K562 (cell line): Measurements from ENCODE around the gene RBKS. TPM values are rescaled to one million over a fixed set of nuclear protein-coding genes. Genes with fewer than 3 reads are reported as not detected.

Experiments
- ELF2 ChIP-seq: fragments of 250-450 bp; sonication (Bioruptor Pico); IDR thresholded peaks from 2 replicates; pipeline ENCODE4 v1.5.0; 2021; ENCODE audit warnings: mild to moderate bottlenecking
- EP300 ChIP-seq: IDR thresholded peaks from 2 replicates; pipeline ENCODE4 v1.6.1; 2012; ENCODE audit warnings: low read length, improper control_type of control experiment
- EP400 ChIP-seq: fragments of 450-650 bp; IDR thresholded peaks from 2 replicates; pipeline ENCODE4 v1.6.1; 2017; ENCODE audit warnings: antibody characterized with exemption, mild to moderate bottlenecking, moderate library complexity
- JUN ChIP-seq, 2 experiments: sonication (generic) in 1 of 2; formaldehyde crosslinking in 1 of 2; IDR thresholded peaks; 2 replicates each; pipeline versions ENCODE4 v1.6.1 to v1.8.0; 2012 to 2022; ENCODE audit warnings: borderline replicate concordance in 2 of 2, mild to moderate bottlenecking in 2 of 2, improper control_type of control experiment in 1 of 2, low read depth in 1 of 2, low read length in 1 of 2, missing genetic modification reagents in 1 of 2
- MYC ChIP-seq, 2 experiments: fragments of 250-450 bp in 1 of 2; sonication (Bioruptor Pico) in 1 of 2; IDR thresholded peaks; 2 replicates each; pipeline versions ENCODE4 v1.5.1 to v1.6.1; 2012 to 2021; ENCODE audit warnings: low read depth in 2 of 2, borderline replicate concordance in 1 of 2, improper control_type of control experiment in 1 of 2, low read length in 1 of 2, mild to moderate bottlenecking in 1 of 2, moderate library complexity in 1 of 2
- NR2C2 ChIP-seq, 2 experiments: fragments of 200-800 bp in 1 of 2; sonication (Bioruptor generic) in 1 of 2; sonication (generic) in 1 of 2; formaldehyde crosslinking in 1 of 2; IDR thresholded peaks; 2 replicates each; pipeline versions ENCODE4 v1.6.1 to v1.8.0; 2016 to 2022; ENCODE audit warnings: mild to moderate bottlenecking in 1 of 2, missing compliant biosample characterization in 1 of 2, missing genetic modification characterization in 1 of 2, missing genetic modification reagents in 1 of 2
- RAD51 ChIP-seq: fragments of 450-650 bp; IDR thresholded peaks from 2 replicates; pipeline ENCODE4 v1.7.1; 2016; ENCODE audit warnings: low read depth, mild to moderate bottlenecking, borderline replicate concordance
- XRCC4 ChIP-seq: IDR thresholded peaks from one replicate; pipeline ENCODE4 v1.6.1; 2011; ENCODE audit not compliant: insufficient read depth, insufficient read length; ENCODE audit errors: extremely low read depth
- ZNF316 ChIP-seq: fragments of 450-650 bp; IDR thresholded peaks from 2 replicates; pipeline ENCODE4 v1.6.1; 2016
- ZNF324 ChIP-seq: fragments of 250-450 bp; sonication (Bioruptor Pico); IDR thresholded peaks from 2 replicates; pipeline ENCODE4 v1.4.0; 2020; ENCODE audit warnings: mild to moderate bottlenecking
- ZNF561 ChIP-seq: fragments of 450-650 bp; formaldehyde crosslinking; conservative IDR thresholded peaks from 2 replicates; pipeline ENCODE4 v1.4.0; 2020; ENCODE audit warnings: mild to moderate bottlenecking, moderate library complexity
- polyA plus RNA-seq, 8 experiments: library from polyadenylated mRNA; depleted of rRNA in 4 of 8; stranded (reverse) in 5 of 8; unstranded in 3 of 8; fragments of >200 nt; fragmentation: Nextera tagmentation in 2 of 8; fragmentation: Illumina TruSeq in 1 of 8; extraction: Ambion mirVana in 2 of 8; extraction: Trizol in 1 of 8; gene quantifications; 2 replicates each; pipeline versions ENCODE4 v1.2.1 to v1.2.3, GENCODE V29; 2011 to 2014; ENCODE audit warnings: inconsistent platforms in 1 of 8, missing spikeins in 1 of 8
- total RNA-seq, 7 experiments: library from RNA; depleted of rRNA in 6 of 7; stranded (reverse); fragments of >200 nt in 6 of 7; fragmentation: Illumina TruSeq in 2 of 7; extraction: Trizol in 2 of 7; gene quantifications; 2 replicates each; pipeline versions ENCODE4 v1.2.1 to v1.2.3, GENCODE V29; 2011 to 2021; ENCODE audit warnings: low replicate concordance in 1 of 7
- TF ChIP-seq, protein P1 (sequence below): fragments of 450-650 bp; IDR thresholded peaks from 2 replicates; pipeline ENCODE4 v1.6.1; 2017; ENCODE audit warnings: antibody characterized with exemption
- TF ChIP-seq, protein P2 (sequence below), 3 experiments: IDR thresholded peaks in 2 of 3; conservative IDR thresholded peaks in 1 of 3; 2 replicates each; pipeline ENCODE4 v1.5.1; 2011 to 2012; ENCODE audit warnings: low read length in 3 of 3, mild to moderate bottlenecking in 3 of 3, control low read depth in 2 of 3, improper control_type of control experiment in 1 of 3, inconsistent platforms in 1 of 3, low read depth in 1 of 3, mixed read lengths in 1 of 3, moderate library complexity in 1 of 3; ENCODE audit not compliant: insufficient read depth in 2 of 3
- TF ChIP-seq, protein P3 (sequence below): fragments of 200-800 bp; sonication (Bioruptor generic); IDR thresholded peaks from 2 replicates; pipeline ENCODE4 v1.6.1; 2017; ENCODE audit warnings: missing genetic modification characterization, missing compliant biosample characterization
- TF ChIP-seq, protein P4 (sequence below), 2 experiments: IDR thresholded peaks; 2 replicates each; pipeline ENCODE4 v1.6.1; 2012; ENCODE audit warnings: improper control_type of control experiment in 2 of 2, low read depth in 2 of 2, low read length in 2 of 2, borderline replicate concordance in 1 of 2
- TF ChIP-seq, protein P5 (sequence below): sonication (generic); formaldehyde crosslinking; IDR thresholded peaks from 2 replicates; pipeline ENCODE4 v1.8.0; 2023; ENCODE audit warnings: mild to moderate bottlenecking, missing genetic modification reagents

The RBKS gene
- total and polyA plus RNA-seq, 9 of the 15 experiments (the other 6 are each of a cell fraction or from before 2014, with no cell fraction given): 0.06 to 0.39 (median 0.19) TPM

DNA sequence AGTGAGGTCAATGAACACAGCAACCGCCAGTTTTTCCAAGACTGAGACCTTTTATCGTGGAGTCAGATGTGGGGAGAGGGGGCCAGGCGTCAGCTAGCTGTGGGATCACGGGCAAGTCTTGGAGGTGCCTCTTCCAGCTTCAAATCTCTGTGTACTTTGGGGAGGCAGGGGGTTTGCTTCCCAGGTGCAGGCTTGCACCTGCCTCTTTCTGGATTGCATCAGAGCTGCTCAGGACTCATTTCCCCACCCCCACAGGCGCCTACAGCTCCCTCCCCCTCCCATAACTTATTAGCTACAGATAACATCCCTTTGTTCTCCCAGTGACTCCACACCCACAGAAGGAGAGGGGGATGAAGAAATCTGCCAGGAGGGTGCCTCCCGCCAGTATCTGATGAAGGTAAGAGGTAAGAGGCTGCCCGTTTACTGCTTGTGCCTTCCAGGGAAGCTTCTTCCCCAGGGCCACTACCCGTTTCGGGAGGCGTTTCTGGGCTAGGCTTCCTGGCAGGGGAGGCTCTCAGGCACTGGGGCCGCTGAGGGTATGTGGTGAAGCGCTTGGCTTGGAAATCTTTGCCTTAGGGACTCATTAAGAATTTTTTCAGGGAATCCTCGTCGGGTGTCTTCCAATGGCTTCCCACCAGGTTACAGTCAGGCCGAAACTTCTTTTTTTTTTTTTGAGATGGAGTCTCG lies 137.5 kb downstream of the RBKS start (continued):
- TF ChIP-seq EP300 (peak; percentile 48), ELF2 (CRISPR knock-in tag) (no peak), XRCC4 (no peak), ZNF561 (CRISPR knock-in tag) (no peak), RAD51 (no peak), ZNF324 (CRISPR knock-in tag) (no peak), JUN (IDR thresholded peaks at IDR 0.05; ENCODE audit: borderline replicate concordance, low read depth, low read length) (no peak), JUN (CRISPR knock-in tag; IDR thresholded peaks at IDR 0.05; ENCODE audit: borderline replicate concordance) (no peak), EP400 (peak; percentile 57), NR2C2 (CRISPR knock-in tag; IDR thresholded peaks at IDR 0.05) (no peak), NR2C2 (tag; IDR thresholded peaks at IDR 0.05) (peak; percentile 39; the same call in 1 of the 2 replicates), ZNF316 (no peak), MYC (IDR thresholded peaks at IDR 0.05; ENCODE audit: low read depth, low read length) (peak; percentile 16; the same call in 1 of the 2 replicates), MYC (CRISPR knock-in tag; IDR thresholded peaks at IDR 0.05; ENCODE audit: borderline replicate concordance, low read depth) (no peak)
- TF ChIP-seq, protein P1, sequence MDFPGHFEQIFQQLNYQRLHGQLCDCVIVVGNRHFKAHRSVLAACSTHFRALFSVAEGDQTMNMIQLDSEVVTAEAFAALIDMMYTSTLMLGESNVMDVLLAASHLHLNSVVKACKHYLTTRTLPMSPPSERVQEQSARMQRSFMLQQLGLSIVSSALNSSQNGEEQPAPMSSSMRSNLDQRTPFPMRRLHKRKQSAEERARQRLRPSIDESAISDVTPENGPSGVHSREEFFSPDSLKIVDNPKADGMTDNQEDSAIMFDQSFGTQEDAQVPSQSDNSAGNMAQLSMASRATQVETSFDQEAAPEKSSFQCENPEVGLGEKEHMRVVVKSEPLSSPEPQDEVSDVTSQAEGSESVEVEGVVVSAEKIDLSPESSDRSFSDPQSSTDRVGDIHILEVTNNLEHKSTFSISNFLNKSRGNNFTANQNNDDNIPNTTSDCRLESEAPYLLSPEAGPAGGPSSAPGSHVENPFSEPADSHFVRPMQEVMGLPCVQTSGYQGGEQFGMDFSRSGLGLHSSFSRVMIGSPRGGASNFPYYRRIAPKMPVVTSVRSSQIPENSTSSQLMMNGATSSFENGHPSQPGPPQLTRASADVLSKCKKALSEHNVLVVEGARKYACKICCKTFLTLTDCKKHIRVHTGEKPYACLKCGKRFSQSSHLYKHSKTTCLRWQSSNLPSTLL: no peak
- TF ChIP-seq, protein P2, sequence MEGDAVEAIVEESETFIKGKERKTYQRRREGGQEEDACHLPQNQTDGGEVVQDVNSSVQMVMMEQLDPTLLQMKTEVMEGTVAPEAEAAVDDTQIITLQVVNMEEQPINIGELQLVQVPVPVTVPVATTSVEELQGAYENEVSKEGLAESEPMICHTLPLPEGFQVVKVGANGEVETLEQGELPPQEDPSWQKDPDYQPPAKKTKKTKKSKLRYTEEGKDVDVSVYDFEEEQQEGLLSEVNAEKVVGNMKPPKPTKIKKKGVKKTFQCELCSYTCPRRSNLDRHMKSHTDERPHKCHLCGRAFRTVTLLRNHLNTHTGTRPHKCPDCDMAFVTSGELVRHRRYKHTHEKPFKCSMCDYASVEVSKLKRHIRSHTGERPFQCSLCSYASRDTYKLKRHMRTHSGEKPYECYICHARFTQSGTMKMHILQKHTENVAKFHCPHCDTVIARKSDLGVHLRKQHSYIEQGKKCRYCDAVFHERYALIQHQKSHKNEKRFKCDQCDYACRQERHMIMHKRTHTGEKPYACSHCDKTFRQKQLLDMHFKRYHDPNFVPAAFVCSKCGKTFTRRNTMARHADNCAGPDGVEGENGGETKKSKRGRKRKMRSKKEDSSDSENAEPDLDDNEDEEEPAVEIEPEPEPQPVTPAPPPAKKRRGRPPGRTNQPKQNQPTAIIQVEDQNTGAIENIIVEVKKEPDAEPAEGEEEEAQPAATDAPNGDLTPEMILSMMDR (IDR thresholded peaks at IDR 0.05 in 2 of 3, conservative IDR thresholded peaks at IDR 0.05 in 1 of 3; ENCODE audit: insufficient read depth in 2 of 3, low read depth in 1 of 3, low read length in 3 of 3): no peak
- TF ChIP-seq, protein P3, sequence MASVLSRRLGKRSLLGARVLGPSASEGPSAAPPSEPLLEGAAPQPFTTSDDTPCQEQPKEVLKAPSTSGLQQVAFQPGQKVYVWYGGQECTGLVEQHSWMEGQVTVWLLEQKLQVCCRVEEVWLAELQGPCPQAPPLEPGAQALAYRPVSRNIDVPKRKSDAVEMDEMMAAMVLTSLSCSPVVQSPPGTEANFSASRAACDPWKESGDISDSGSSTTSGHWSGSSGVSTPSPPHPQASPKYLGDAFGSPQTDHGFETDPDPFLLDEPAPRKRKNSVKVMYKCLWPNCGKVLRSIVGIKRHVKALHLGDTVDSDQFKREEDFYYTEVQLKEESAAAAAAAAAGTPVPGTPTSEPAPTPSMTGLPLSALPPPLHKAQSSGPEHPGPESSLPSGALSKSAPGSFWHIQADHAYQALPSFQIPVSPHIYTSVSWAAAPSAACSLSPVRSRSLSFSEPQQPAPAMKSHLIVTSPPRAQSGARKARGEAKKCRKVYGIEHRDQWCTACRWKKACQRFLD (CRISPR knock-in tag): peak; percentile 21; the same call in 1 of the 2 replicates
- TF ChIP-seq, protein P4, sequence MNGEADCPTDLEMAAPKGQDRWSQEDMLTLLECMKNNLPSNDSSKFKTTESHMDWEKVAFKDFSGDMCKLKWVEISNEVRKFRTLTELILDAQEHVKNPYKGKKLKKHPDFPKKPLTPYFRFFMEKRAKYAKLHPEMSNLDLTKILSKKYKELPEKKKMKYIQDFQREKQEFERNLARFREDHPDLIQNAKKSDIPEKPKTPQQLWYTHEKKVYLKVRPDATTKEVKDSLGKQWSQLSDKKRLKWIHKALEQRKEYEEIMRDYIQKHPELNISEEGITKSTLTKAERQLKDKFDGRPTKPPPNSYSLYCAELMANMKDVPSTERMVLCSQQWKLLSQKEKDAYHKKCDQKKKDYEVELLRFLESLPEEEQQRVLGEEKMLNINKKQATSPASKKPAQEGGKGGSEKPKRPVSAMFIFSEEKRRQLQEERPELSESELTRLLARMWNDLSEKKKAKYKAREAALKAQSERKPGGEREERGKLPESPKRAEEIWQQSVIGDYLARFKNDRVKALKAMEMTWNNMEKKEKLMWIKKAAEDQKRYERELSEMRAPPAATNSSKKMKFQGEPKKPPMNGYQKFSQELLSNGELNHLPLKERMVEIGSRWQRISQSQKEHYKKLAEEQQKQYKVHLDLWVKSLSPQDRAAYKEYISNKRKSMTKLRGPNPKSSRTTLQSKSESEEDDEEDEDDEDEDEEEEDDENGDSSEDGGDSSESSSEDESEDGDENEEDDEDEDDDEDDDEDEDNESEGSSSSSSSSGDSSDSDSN (IDR thresholded peaks at IDR 0.05; ENCODE audit: borderline replicate concordance in 1 of 2, low read depth in 2 of 2, low read length in 2 of 2): 0 out of 4 replicates have a peak, but pooled peaks of 1 of the 2 experiments have one; percentile 51
- TF ChIP-seq, protein P5, sequence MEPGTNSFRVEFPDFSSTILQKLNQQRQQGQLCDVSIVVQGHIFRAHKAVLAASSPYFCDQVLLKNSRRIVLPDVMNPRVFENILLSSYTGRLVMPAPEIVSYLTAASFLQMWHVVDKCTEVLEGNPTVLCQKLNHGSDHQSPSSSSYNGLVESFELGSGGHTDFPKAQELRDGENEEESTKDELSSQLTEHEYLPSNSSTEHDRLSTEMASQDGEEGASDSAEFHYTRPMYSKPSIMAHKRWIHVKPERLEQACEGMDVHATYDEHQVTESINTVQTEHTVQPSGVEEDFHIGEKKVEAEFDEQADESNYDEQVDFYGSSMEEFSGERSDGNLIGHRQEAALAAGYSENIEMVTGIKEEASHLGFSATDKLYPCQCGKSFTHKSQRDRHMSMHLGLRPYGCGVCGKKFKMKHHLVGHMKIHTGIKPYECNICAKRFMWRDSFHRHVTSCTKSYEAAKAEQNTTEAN (CRISPR knock-in tag): no peak
